HepG2 (cell line): Measurements from ENCODE around the gene ART3. TPM values are rescaled to one million over a fixed set of nuclear protein-coding genes. Genes with fewer than 3 reads are reported as not detected.

Experiments used
- polyA plus RNA-seq, 8 experiments: library from polyadenylated mRNA; depleted of rRNA in 3 of 8; stranded (reverse) in 7 of 8; unstranded in 1 of 8; fragments of >200 nt; fragmentation: Illumina TruSeq in 4 of 8; extraction: Trizol in 4 of 8; gene quantifications; 2 replicates each; pipeline versions ENCODE4 v1.2.1 to v1.2.3, GENCODE V29; 2011 to 2016; ENCODE audit warnings: low read depth in 4 of 8, missing spikeins in 1 of 8, mixed read lengths in 1 of 8; ENCODE audit not compliant: insufficient read depth in 1 of 8
- total RNA-seq, 5 experiments: library from RNA; depleted of rRNA; stranded (reverse); fragments of >200 nt; fragmentation: Illumina TruSeq; extraction: Trizol; gene quantifications; 2 replicates each; pipeline ENCODE4 v1.2.3, GENCODE V29; 2016; ENCODE audit warnings: low read depth in 1 of 5
- TF ChIP-seq, protein P1 (sequence below): sonication (generic); formaldehyde crosslinking; IDR thresholded peaks from one replicate; pipeline ENCODE4 v1.5.1; 2020; ENCODE audit warnings: mild to moderate bottlenecking, missing genetic modification reagents; ENCODE audit errors: not compliant biosample characterization
- TF ChIP-seq, protein P2 (sequence below): sonication (generic); formaldehyde crosslinking; IDR thresholded peaks from 2 replicates; pipeline ENCODE4 v1.5.1; 2020; ENCODE audit warnings: missing genetic modification reagents, mild to moderate bottlenecking, borderline replicate concordance

The ART3 gene
- total and polyA plus RNA-seq, 2 of the 13 experiments (the other 11 are each of a cell fraction or from before 2014, with no cell fraction given): not detected

- TF ChIP-seq, protein P1, sequence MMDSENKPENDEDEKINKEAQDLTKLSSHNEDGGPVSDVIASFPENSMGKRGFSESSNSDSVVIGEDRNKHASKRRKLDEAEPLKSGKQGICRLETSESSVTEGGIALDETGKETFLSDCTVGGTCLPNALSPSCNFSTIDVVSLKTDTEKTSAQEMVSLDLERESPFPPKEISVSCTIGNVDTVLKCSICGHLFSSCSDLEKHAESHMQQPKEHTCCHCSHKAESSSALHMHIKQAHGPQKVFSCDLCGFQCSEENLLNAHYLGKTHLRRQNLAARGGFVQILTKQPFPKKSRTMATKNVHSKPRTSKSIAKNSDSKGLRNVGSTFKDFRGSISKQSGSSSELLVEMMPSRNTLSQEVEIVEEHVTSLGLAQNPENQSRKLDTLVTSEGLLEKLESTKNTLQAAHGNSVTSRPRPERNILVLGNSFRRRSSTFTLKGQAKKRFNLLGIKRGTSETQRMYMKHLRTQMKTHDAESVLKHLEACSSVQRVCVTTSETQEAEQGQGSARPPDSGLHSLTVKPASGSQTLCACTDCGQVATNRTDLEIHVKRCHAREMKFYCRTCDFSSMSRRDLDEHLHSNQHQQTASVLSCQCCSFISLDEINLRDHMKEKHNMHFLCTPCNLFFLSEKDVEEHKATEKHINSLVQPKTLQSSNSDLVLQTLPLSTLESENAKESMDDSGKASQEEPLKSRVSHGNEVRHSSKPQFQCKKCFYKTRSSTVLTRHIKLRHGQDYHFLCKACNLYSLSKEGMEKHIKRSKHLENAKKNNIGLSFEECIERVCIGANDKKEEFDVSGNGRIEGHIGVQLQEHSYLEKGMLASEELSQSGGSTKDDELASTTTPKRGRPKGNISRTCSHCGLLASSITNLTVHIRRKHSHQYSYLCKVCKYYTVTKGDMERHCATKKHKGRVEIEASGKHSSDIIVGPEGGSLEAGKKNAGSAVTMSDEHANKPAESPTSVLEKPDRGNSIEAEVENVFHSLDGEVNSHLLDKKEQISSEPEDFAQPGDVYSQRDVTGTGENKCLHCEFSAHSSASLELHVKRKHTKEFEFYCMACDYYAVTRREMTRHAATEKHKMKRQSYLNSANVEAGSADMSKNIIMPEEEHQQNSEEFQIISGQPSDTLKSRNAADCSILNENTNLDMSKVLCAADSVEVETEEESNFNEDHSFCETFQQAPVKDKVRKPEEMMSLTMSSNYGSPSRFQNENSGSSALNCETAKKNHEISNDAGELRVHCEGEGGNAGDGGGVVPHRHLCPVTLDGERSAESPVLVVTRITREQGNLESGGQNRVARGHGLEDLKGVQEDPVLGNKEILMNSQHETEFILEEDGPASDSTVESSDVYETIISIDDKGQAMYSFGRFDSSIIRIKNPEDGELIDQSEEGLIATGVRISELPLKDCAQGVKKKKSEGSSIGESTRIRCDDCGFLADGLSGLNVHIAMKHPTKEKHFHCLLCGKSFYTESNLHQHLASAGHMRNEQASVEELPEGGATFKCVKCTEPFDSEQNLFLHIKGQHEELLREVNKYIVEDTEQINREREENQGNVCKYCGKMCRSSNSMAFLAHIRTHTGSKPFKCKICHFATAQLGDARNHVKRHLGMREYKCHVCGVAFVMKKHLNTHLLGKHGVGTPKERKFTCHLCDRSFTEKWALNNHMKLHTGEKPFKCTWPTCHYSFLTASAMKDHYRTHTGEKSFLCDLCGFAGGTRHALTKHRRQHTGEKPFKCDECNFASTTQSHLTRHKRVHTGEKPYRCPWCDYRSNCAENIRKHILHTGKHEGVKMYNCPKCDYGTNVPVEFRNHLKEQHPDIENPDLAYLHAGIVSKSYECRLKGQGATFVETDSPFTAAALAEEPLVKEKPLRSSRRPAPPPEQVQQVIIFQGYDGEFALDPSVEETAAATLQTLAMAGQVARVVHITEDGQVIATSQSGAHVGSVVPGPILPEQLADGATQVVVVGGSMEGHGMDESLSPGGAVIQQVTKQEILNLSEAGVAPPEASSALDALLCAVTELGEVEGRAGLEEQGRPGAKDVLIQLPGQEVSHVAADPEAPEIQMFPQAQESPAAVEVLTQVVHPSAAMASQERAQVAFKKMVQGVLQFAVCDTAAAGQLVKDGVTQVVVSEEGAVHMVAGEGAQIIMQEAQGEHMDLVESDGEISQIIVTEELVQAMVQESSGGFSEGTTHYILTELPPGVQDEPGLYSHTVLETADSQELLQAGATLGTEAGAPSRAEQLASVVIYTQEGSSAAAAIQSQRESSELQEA: no peak
- TF ChIP-seq, protein P2, sequence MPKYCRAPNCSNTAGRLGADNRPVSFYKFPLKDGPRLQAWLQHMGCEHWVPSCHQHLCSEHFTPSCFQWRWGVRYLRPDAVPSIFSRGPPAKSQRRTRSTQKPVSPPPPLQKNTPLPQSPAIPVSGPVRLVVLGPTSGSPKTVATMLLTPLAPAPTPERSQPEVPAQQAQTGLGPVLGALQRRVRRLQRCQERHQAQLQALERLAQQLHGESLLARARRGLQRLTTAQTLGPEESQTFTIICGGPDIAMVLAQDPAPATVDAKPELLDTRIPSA (CRISPR knock-in tag): no peak
These were observed 70.0 kb downstream of the ART3 start (continued) for GRCh38 chr4:76144546-76144945.
